ENCODE measurements around the gene ATP4B.

DNA sequence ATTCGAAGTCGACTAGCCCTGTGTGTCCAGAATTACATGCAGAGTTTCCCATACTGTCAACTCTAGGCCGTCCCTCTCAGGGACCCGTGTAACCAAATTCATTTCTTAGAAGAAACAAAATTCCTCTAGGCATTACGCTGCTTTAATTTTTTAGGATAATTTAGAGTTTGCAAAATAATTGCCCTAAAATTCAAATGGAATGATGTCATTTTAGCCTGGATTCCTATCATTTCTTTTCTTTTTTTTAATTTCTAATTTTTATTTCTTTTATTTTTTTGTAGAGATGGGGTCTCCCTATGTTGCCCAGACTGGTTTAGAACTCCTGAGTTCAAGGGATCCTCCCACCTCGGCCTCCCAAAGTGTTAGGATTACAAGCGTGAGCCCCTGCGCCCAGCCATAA, 1.3 kb upstream of the ATP4B start:
- TF ChIP-seq, protein P1, sequence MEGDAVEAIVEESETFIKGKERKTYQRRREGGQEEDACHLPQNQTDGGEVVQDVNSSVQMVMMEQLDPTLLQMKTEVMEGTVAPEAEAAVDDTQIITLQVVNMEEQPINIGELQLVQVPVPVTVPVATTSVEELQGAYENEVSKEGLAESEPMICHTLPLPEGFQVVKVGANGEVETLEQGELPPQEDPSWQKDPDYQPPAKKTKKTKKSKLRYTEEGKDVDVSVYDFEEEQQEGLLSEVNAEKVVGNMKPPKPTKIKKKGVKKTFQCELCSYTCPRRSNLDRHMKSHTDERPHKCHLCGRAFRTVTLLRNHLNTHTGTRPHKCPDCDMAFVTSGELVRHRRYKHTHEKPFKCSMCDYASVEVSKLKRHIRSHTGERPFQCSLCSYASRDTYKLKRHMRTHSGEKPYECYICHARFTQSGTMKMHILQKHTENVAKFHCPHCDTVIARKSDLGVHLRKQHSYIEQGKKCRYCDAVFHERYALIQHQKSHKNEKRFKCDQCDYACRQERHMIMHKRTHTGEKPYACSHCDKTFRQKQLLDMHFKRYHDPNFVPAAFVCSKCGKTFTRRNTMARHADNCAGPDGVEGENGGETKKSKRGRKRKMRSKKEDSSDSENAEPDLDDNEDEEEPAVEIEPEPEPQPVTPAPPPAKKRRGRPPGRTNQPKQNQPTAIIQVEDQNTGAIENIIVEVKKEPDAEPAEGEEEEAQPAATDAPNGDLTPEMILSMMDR (conservative IDR thresholded peaks at IDR 0.05; ENCODE audit: low read depth, low read length), result no peak
- no peak for TF ChIP-seq EZH2 (IDR thresholded peaks at IDR 0.05; ENCODE audit: borderline replicate concordance, low read depth, low read length, poor library complexity, severe bottlenecking)

All from A673 (cell line).